ENCODE measurements around the gene FAM120B. TPM values are rescaled to one million over a fixed set of nuclear protein-coding genes. Genes with fewer than 3 reads are reported as not detected.

FAM120B gene
- total and polyA plus RNA-seq, 2 of the 4 experiments (the other 2 are of a cell fraction) = 15.3 to 28.0 TPM

DNA sequence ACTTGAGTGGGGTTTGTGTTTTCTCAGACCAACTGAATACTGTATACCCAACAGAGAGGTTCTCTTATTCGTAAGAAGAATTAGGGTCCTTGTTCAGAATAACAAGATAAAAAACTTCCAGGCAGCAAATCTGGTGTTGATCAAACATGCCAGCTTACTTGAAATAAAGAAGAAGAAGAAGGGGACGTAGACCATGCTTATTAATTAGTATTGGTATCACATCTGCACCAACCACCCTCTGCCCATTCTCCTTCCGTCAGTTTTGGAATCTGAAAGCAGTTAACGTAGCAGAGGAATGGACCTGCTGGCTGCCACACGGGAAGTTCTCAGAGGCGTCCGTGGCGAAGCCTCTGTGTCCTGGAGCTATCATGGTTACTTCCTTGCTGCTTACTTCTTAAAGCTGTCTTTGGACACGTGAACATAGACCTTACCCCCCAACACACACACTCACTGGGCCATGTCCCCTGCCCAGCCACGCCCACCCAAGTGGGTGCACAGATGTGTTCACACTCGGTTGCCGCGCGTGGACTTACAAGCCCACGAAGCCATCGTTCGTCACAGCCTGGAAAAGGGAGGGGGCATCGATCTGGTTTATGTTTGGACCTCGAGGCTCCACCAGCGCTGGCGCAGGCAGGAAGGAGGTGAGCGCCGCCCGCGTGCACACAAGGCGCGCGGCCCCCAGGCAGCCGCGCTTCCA is 11.6 kb upstream of the FAM120B start (continued):
- no peak for TF ChIP-seq FOS (IDR thresholded peaks at IDR 0.05; ENCODE audit: low read depth, low read length)

- DNase-seq = no peak
- H3K9ac ChIP-seq (ENCODE audit: low read depth, low read length) = no peak overlapping the region
These were observed 10.8 kb upstream of the FAM120B start for GRCh38 chr6:170295510-170296422.

More at GRCh38 chr6:170295510-170296422, 10.8 kb upstream of the FAM120B start:
- Histone ChIP-seq H3K9me3 (ENCODE audit: control insufficient read depth, insufficient read depth, low read length) (peaks cover 6% of the 10 kb centered on the region; the same call in 1 of the 2 replicates), H4K5ac (ENCODE audit: low read depth, low read length) (no peak overlapping the region), H2AK9ac (replicated peaks; ENCODE audit: low read depth, low read length, poor library complexity) (no peak overlapping the region), H2AK5ac (ENCODE audit: low read depth, low read length) (no peak overlapping the region), H2AFZ (replicated peaks; ENCODE audit: low read length, poor library complexity) (peak overlapping the region; percentile 85), H2BK120ac (ENCODE audit: low read depth, low read length) (no peak overlapping the region), H2BK15ac (ENCODE audit: low read depth, low read length) (no peak overlapping the region), H3K27me3 (ENCODE audit: control insufficient read depth, insufficient read depth, low read length) (peaks cover 78% of the 10 kb centered on the region), H2BK5ac (ENCODE audit: low read depth, low read length, poor library complexity, severe bottlenecking) (no peak overlapping the region), H4K20me1 (ENCODE audit: insufficient read depth, low read length) (no peaks in the 10 kb centered on the region; the same call in 1 of the 2 replicates), H3K9me1 (ENCODE audit: insufficient read depth, low read length) (peaks cover 7% of the 10 kb centered on the region; the same call in 1 of the 2 replicates), H3K14ac (replicated peaks; ENCODE audit: low read depth, low read length) (no peak overlapping the region), H3K4me1 (ENCODE audit: control insufficient read depth, insufficient read depth, low read length) (peaks cover 4% of the 10 kb centered on the region; the same call in 1 of the 2 replicates), H4K91ac (ENCODE audit: insufficient read depth, low read depth, low read length) (no peak overlapping the region), H3K18ac (ENCODE audit: low read depth, low read length) (no peak overlapping the region), H3K56ac (ENCODE audit: extremely low read depth, insufficient read depth, low read length) (no peak overlapping the region), H3K4me2 (ENCODE audit: low read depth, low read length) (peak overlapping the region; percentile 91), H3K36me3 (ENCODE audit: control insufficient read depth, insufficient read depth, low read length) (no peaks in the 10 kb centered on the region), H2BK20ac (ENCODE audit: low read depth, low read length) (no peak overlapping the region), H4K8ac (ENCODE audit: low read depth in 2 of 2, low read length in 2 of 2) (no peak overlapping the region), H3K79me1 (ENCODE audit: low read depth in 1 of 2, low read length in 2 of 2) (no peaks in the 10 kb centered on the region), H3K27ac (ENCODE audit: insufficient read depth, low read length) (no peak overlapping the region), H3K4me3 (ENCODE audit: insufficient read depth, low read depth, low read length) (peak overlapping the region; percentile 49), H3K4ac (ENCODE audit: low read depth, low read length) (no peak overlapping the region), H3K23ac (ENCODE audit: low read depth, low read length) (no peak overlapping the region)
- ChIA-PET POLR2A (ENCODE audit: unreplicated experiment) (no interaction called here), CTCF (interaction anchor here (0.6 kb wide), 1 partner anchor 20 kb away, joined by 4 read pairs; no protein-coding TSS in a partner anchor)
- dilution Hi-C loops (cut with HindIII; ENCODE audit: low sequenced_read_pairs, unreplicated experiment) = no loop called here
- intact Hi-C loops (cut with micrococcal nuclease) = loop anchor here (10.0 kb wide), 1 partner anchor 461 kb away; no protein-coding TSS in a partner anchor
- in situ Hi-C loops (cut with MboI; ENCODE audit: low sequenced_read_pairs) = no loop called here
- peak; percentile 33 for ATAC-seq (ENCODE audit: low read depth)
- 0% methylated on average over 54 of the region's 109 CpGs; no CpG with 5 or more reads in 1 of the 2 experiments for WGBS, 2 experiments (ENCODE audit: extremely low coverage in 2 of 2, insufficient read length in 1 of 2)
- BruUV-seq (replicated peaks) = no TSS peak
- peak; percentile 32; the same call in 1 of the 2 replicates for TF ChIP-seq BHLHE40 (IDR thresholded peaks at IDR 0.05; ENCODE audit: low read depth, low read length)
- TF ChIP-seq RCOR1 (IDR thresholded peaks at IDR 0.05; ENCODE audit: insufficient replicate concordance, low read length) = no peak
